NB4 (cell line): ENCODE measurements around the gene ARMC9.

Experiments used
- POLR2A ChIP-seq: IDR thresholded peaks from 2 replicates; pipeline ENCODE4 v1.6.1; 2011; ENCODE audit warnings: mild to moderate bottlenecking; ENCODE audit not compliant: insufficient read length; ENCODE audit errors: extremely low read depth
- TF ChIP-seq, protein P1 (sequence below): IDR thresholded peaks from one replicate; pipeline ENCODE4 v1.5.1; 2012; ENCODE audit warnings: low read depth, low read length

DNA sequence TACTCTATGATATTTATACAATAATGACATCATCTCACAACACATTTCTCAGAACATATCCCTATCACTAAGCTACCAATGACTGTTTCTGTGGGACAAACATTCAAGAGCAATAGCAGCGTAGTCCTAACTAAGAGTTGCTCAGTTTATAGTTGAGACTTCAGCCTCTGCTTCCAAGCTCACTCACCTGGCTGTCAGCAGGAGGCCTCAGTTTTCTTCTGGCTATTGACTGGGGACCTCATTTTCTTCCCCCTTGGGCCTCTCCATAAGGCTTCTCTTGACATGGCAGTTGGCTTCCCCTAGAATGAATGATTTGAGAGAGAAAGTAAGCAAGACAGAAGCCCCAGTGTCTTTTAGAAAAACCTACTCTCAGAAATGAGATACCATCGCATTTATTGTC is 85.9 kb downstream of the ARMC9 start:
- TF ChIP-seq, protein P1, sequence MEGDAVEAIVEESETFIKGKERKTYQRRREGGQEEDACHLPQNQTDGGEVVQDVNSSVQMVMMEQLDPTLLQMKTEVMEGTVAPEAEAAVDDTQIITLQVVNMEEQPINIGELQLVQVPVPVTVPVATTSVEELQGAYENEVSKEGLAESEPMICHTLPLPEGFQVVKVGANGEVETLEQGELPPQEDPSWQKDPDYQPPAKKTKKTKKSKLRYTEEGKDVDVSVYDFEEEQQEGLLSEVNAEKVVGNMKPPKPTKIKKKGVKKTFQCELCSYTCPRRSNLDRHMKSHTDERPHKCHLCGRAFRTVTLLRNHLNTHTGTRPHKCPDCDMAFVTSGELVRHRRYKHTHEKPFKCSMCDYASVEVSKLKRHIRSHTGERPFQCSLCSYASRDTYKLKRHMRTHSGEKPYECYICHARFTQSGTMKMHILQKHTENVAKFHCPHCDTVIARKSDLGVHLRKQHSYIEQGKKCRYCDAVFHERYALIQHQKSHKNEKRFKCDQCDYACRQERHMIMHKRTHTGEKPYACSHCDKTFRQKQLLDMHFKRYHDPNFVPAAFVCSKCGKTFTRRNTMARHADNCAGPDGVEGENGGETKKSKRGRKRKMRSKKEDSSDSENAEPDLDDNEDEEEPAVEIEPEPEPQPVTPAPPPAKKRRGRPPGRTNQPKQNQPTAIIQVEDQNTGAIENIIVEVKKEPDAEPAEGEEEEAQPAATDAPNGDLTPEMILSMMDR: no peak
- TF ChIP-seq POLR2A: no peak
